Skeletal muscle tissue (tissue), 4 donors: ENCODE results near the gene SELPLG. TPM values are rescaled to one million over a fixed set of nuclear protein-coding genes. Genes with fewer than 3 reads are reported as not detected.

Source experiments
- H3K27ac ChIP-seq: one replicate; pipeline ENCODE4 v1.7.0; 2013; ENCODE audit warnings: mild to moderate bottlenecking, low read depth, low read length, inconsistent platforms
- H3K27me3 ChIP-seq, 3 donors: one replicate each; pipeline ENCODE4 v1.7.0; 2013; ENCODE audit warnings: low read length in 3 of 3; ENCODE audit not compliant: control insufficient read depth in 3 of 3, insufficient read depth in 3 of 3
- H3K36me3 ChIP-seq, 3 donors: one replicate each; pipeline ENCODE4 v1.7.0; 2013; ENCODE audit warnings: low read length in 3 of 3; ENCODE audit not compliant: control insufficient read depth in 3 of 3, insufficient read depth in 3 of 3
- H3K4me1 ChIP-seq, 3 donors: one replicate each; pipeline ENCODE4 v1.7.0; 2013; ENCODE audit warnings: low read length in 3 of 3, mild to moderate bottlenecking in 3 of 3; ENCODE audit not compliant: control insufficient read depth in 3 of 3, insufficient read depth in 3 of 3
- H3K4me3 ChIP-seq, 3 donors: one replicate each; pipeline ENCODE4 v1.7.0; 2013; ENCODE audit warnings: low read length in 3 of 3
- H3K9ac ChIP-seq, 3 donors: one replicate each; pipeline ENCODE4 v1.7.0; 2013; ENCODE audit warnings: low read length in 3 of 3, mild to moderate bottlenecking in 3 of 3, moderate library complexity in 2 of 3, low read depth in 1 of 3
- H3K9me3 ChIP-seq, 3 donors: one replicate each; pipeline ENCODE4 v1.7.0; 2013; ENCODE audit warnings: low read length in 3 of 3; ENCODE audit not compliant: control insufficient read depth in 3 of 3
- total RNA-seq: library from RNA; depleted of rRNA; stranded (reverse); fragments of >200 nt; gene quantifications from one replicate; pipeline ENCODE4 v1.2.3, GENCODE V29; 2014
- donor health status: Osteomylitis.

Gene SELPLG
- total RNA-seq, 1 donor from 2014 or later, result 3.7 TPM

GRCh38 chr12:108607981-108608600 lies 25.6 kb downstream of the SELPLG start:
- H3K9me3 ChIP-seq, result no peaks in the 10 kb centered on the region

GRCh38 chr12:108606492-108606891 lies 27.2 kb downstream of the SELPLG start:
- H3K9ac ChIP-seq, result no peak overlapping the region
- peaks cover 6 to 7% (median 7%) of the 10 kb centered on the region in 3 donors for H3K4me1 ChIP-seq
- no peaks in the 10 kb centered on the region for H3K9me3 ChIP-seq
- no peak overlapping the region for H3K4me3 ChIP-seq
- peaks cover 3 to 4% (median 4%) of the 10 kb centered on the region in 3 donors for H3K27me3 ChIP-seq
- H3K27ac ChIP-seq, result no peak overlapping the region
- H3K36me3 ChIP-seq, result no peaks in the 10 kb centered on the region

More at GRCh38 chr12:108607981-108608600, 25.6 kb downstream of the SELPLG start:
- Histone ChIP-seq H3K36me3 (no peaks in the 10 kb centered on the region), H3K9ac (no peak overlapping the region), H3K4me3 (no peak overlapping the region), H3K4me1 (peaks cover 6 to 7% (median 7%) of the 10 kb centered on the region in 3 donors), H3K27me3 (peaks cover 3 to 8% (median 6%) of the 10 kb centered on the region in 3 donors), H3K27ac (no peak overlapping the region)

DNA sequence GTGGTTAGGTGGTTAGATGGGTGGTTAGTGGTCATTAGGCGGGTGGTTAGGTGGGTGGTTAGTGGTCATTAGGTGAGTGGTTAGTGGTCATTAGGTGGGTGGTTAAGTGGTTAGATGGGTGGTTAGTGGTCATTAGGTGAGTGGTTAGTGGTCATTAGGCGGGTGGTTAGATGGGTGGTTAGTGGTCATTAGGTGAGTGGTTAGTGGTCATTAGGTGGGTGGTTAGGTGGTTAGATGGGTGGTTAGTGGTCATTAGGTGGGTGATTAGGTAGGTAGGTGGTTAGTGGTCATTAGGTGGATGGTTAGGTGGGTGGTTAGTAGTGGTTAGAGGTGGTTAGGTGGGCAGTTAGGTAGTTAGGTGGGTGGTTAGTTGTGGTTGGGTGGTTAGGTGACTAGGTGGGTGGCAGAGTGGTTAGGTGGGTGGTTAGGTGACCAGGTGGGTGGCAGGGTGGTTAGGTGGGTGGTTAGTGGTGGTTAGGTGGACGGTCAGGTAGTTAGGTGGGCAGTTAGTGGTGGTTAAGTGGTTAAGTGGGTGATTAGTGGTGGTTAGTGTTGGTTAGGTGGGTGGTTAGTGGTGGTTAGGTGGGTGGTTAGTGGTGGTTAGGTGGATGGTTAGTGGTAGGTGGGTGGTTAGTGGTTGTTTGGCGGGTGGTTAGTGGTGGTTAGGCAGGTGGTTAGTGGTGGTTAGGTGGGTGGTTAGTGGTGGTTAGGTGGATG lies 27.8 kb downstream of the SELPLG start:
- H3K27ac ChIP-seq, result no peak overlapping the region
- H3K36me3 ChIP-seq, result no peaks in the 10 kb centered on the region
- H3K4me3 ChIP-seq, result no peak overlapping the region
- peaks cover 6 to 7% (median 7%) of the 10 kb centered on the region in 3 donors for H3K4me1 ChIP-seq
- no peaks in the 10 kb centered on the region for H3K9me3 ChIP-seq
- H3K27me3 ChIP-seq, result peaks cover 3 to 4% (median 4%) of the 10 kb centered on the region in 3 donors
- H3K9ac ChIP-seq, result no peak overlapping the region

- H3K36me3 ChIP-seq, result no peaks in the 10 kb centered on the region
- H3K27ac ChIP-seq, result no peak overlapping the region
- H3K27me3 ChIP-seq, result peaks cover under 1 to 4% (median 4%) of the 10 kb centered on the region in 3 donors
- no peak overlapping the region for H3K4me3 ChIP-seq
- H3K9me3 ChIP-seq, result no peaks in the 10 kb centered on the region
- no peak overlapping the region for H3K9ac ChIP-seq
- H3K4me1 ChIP-seq, result peaks cover 5 to 7% (median 7%) of the 10 kb centered on the region in 3 donors
Measured at GRCh38 chr12:108605000-108605689, 28.5 kb downstream of the SELPLG start.

- H3K27ac ChIP-seq, result no peak overlapping the region
- peaks cover 0 to 4% (median 4%) of the 10 kb centered on the region in 3 donors for H3K27me3 ChIP-seq
- no peaks in the 10 kb centered on the region for H3K36me3 ChIP-seq
- no peak overlapping the region for H3K9ac ChIP-seq
- H3K4me1 ChIP-seq, result peaks cover 0 to 2% (median under 1%) of the 10 kb centered on the region in 3 donors
- no peaks in the 10 kb centered on the region for H3K9me3 ChIP-seq
- no peak overlapping the region for H3K4me3 ChIP-seq
Measured at GRCh38 chr12:108604208-108604941, 29.3 kb downstream of the SELPLG start.

DNA sequence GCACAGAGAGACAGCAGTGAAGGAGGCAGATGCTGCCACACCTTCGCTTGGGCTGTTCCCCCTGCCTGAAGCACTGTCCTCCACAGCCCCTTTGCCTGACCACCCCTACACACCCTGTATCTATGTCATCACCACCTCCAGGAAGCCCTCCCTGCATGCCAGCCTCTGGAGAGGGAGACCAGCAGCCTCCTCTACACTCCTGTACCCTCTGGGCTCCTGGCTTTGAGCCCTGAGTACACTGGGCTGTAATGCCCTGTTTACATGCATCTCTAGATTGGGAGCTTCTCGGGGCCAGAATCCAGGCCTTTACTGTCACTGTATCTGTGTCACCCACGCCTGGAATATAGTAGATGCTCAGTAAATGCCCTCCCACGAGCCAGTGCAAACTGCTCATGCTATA lies 30.0 kb downstream of the SELPLG start:
- peaks cover 0 to 3% (median 3%) of the 10 kb centered on the region in 3 donors for H3K27me3 ChIP-seq
- H3K36me3 ChIP-seq, result no peaks in the 10 kb centered on the region
- H3K4me3 ChIP-seq, result no peak overlapping the region
- no peak overlapping the region for H3K27ac ChIP-seq
- no peak overlapping the region for H3K9ac ChIP-seq
- no peaks in the 10 kb centered on the region for H3K9me3 ChIP-seq
- H3K4me1 ChIP-seq, result no peaks in the 10 kb centered on the region

GRCh38 chr12:108602976-108603704 lies 30.6 kb downstream of the SELPLG start:
- no peak overlapping the region for H3K9ac ChIP-seq
- no peaks in the 10 kb centered on the region for H3K27me3 ChIP-seq
- H3K4me3 ChIP-seq, result no peak overlapping the region
- H3K27ac ChIP-seq, result no peak overlapping the region
- no peaks in the 10 kb centered on the region for H3K9me3 ChIP-seq
- H3K36me3 ChIP-seq, result no peaks in the 10 kb centered on the region
- no peaks in the 10 kb centered on the region for H3K4me1 ChIP-seq

DNA sequence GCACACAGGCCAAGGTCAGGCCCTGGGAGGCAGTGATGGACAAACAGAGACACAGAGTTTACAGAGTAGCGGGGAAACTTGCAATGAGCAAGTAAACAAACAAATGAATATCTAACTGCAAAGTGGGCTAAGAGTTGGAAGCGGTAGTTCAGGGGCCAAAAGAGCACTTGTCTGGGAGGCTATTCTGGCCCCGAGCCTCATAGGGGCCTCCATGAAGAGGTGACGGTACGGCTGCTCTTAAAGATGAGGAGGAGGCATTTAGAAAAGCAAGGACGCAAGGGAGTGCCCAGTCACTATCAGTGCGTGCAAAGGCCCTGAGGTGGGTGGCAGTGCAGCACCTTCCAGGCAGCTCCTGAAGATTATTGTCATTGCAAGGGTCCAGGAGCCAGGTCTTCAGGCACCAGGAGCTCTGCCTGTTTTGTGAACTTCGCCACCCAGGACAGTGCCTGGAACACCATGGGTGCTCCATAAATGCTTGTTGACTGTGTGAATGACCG lies 31.4 kb downstream of the SELPLG start:
- H3K4me1 ChIP-seq, result no peaks in the 10 kb centered on the region
- no peak overlapping the region for H3K4me3 ChIP-seq
- no peak overlapping the region for H3K27ac ChIP-seq
- no peaks in the 10 kb centered on the region for H3K36me3 ChIP-seq
- H3K9ac ChIP-seq, result no peak overlapping the region
- H3K9me3 ChIP-seq, result no peaks in the 10 kb centered on the region
- H3K27me3 ChIP-seq, result no peaks in the 10 kb centered on the region

- Histone ChIP-seq H3K4me3 (no peak overlapping the region), H3K27me3 (no peaks in the 10 kb centered on the region)
Measured at GRCh38 chr12:108600702-108601007, 33.0 kb downstream of the SELPLG start.

More at GRCh38 chr12:108600702-108601007, 33.0 kb downstream of the SELPLG start:
- Histone ChIP-seq H3K36me3 (no peaks in the 10 kb centered on the region), H3K9me3 (no peaks in the 10 kb centered on the region), H3K4me1 (no peaks in the 10 kb centered on the region), H3K9ac (no peak overlapping the region), H3K27ac (no peak overlapping the region)
